Naive thymus-derived CD4-positive, alpha-beta T cell (primary cell): Measurements from ENCODE around the gene CXCR2. TPM values are rescaled to one million over a fixed set of nuclear protein-coding genes. Genes with fewer than 3 reads are reported as not detected.
"Not testable (repeated sequence)": the region's sequence is repeated elsewhere in the genome, so short reads cannot be mapped to it uniquely, and the experiment has no call there.

Experiments
- ATAC-seq: fragments of 150-1000 bp; cut with Tn5 transposase; 2 replicates; pipeline ENCODE4 v1.10.0; 2021; ENCODE audit warnings: mild to moderate bottlenecking, moderate library complexity
- CTCF ChIA-PET: fragments of 350-600 bp; sonication (Branson Sonifier 250); formaldehyde crosslinking; loops from one replicate; lab custom pipeline; 2021; ENCODE audit warnings: antibody characterized with exemption; lab: Charles Lee
- POLR2A ChIA-PET: fragments of 350-600 bp; sonication (Branson Sonifier 250); formaldehyde crosslinking; loops from one replicate; lab custom pipeline; 2021; ENCODE audit warnings: antibody characterized with exemption, inconsistent platforms; lab: Charles Lee
- DNase-seq, 9 donors: peaks; one replicate each; pipeline versions ENCODE4 v3.0.0 to v3.0.0-alpha.2; 2020 to 2022; ENCODE audit warnings: mixed read lengths in 1 of 9
- H3K27ac ChIP-seq: one replicate; pipeline ENCODE4 v1.7.0; 2013; ENCODE audit warnings: mild to moderate bottlenecking, low read depth, low read length, moderate library complexity
- H3K27me3 ChIP-seq, 2 donors: one replicate each; pipeline ENCODE4 v1.7.0; 2013; ENCODE audit warnings: low read length in 2 of 2, mild to moderate bottlenecking in 2 of 2, moderate library complexity in 2 of 2; ENCODE audit not compliant: control insufficient read depth in 2 of 2, insufficient read depth in 2 of 2
- H3K36me3 ChIP-seq, 3 experiments: 1 replicate in 2 of 3; 2 replicates in 1 of 3; pipeline ENCODE4 v1.7.0; 2013; ENCODE audit warnings: low read length in 3 of 3, mild to moderate bottlenecking in 3 of 3, moderate library complexity in 1 of 3; ENCODE audit not compliant: insufficient read depth in 3 of 3, control insufficient read depth in 2 of 3
- H3K4me1 ChIP-seq, 2 donors: one replicate each; pipeline ENCODE4 v1.7.0; 2013; ENCODE audit warnings: low read length in 2 of 2, mild to moderate bottlenecking in 2 of 2, moderate library complexity in 1 of 2; ENCODE audit not compliant: control insufficient read depth in 2 of 2, insufficient read depth in 2 of 2
- H3K4me3 ChIP-seq: 2 replicates; pipeline ENCODE4 v1.7.0; 2013; ENCODE audit warnings: mild to moderate bottlenecking, low read length
- H3K9me3 ChIP-seq, 3 experiments: 1 replicate in 2 of 3; 2 replicates in 1 of 3; pipeline ENCODE4 v1.7.0; 2013; ENCODE audit warnings: low read length in 3 of 3; ENCODE audit not compliant: control insufficient read depth in 2 of 3
- H3K27ac Mint-ChIP-seq, 9 donors: one replicate each; pipeline ENCODE4 v1.8.0; 2020 to 2022; ENCODE audit warnings: mixed read lengths in 9 of 9, mild to moderate bottlenecking in 8 of 9, moderate library complexity in 5 of 9, inconsistent platforms in 2 of 9
- H3K27me3 Mint-ChIP-seq, 5 donors: one replicate each; pipeline ENCODE4 v1.8.0; 2021 to 2022; ENCODE audit warnings: mixed read lengths in 5 of 5, mild to moderate bottlenecking in 1 of 5
- H3K36me3 Mint-ChIP-seq, 5 donors: one replicate each; pipeline ENCODE4 v1.8.0; 2020 to 2022; ENCODE audit warnings: mixed read lengths in 5 of 5, mild to moderate bottlenecking in 3 of 5, inconsistent platforms in 1 of 5
- H3K4me1 Mint-ChIP-seq, 7 donors: one replicate each; pipeline ENCODE4 v1.8.0; 2020 to 2022; ENCODE audit warnings: mixed read lengths in 7 of 7, mild to moderate bottlenecking in 3 of 7, inconsistent platforms in 1 of 7
- H3K4me3 Mint-ChIP-seq, 10 donors: one replicate each; pipeline ENCODE4 v1.8.0; 2020 to 2022; ENCODE audit warnings: mild to moderate bottlenecking in 10 of 10, mixed read lengths in 10 of 10, moderate library complexity in 6 of 10, inconsistent platforms in 2 of 10
- H3K9me3 Mint-ChIP-seq, 11 donors: one replicate each; pipeline ENCODE4 v1.8.0; 2020 to 2022; ENCODE audit warnings: mixed read lengths in 11 of 11, mild to moderate bottlenecking in 4 of 11, inconsistent platforms in 1 of 11, moderate library complexity in 1 of 11
- intact Hi-C, 2 donors: fragments of 100-400 bp; cut with micrococcal nuclease; formaldehyde crosslinking; loops; one replicate each; pipeline ENCODE4 v1.15.1; 2023
- polyA plus RNA-seq, 2 donors: library from polyadenylated mRNA; unstranded; fragments of 300-500 nt; fragmentation: Illumina TruSeq; gene quantifications; one replicate each; pipeline ENCODE4 v1.2.3, GENCODE V29; 2021
- total RNA-seq, 6 experiments: library from RNA in 5 of 6; stranded (reverse) in 5 of 6; gene quantifications; 1 replicate in 5 of 6; 2 replicates in 1 of 6; pipeline ENCODE4 v1.2.3 and lab custom pipeline; 2021 to 2026

CXCR2 gene
- total and polyA plus RNA-seq, 7 experiments from 2014 or later, result 0.13 to 3.0 (median 0.73) TPM; not detected in 4

- no peaks in the 10 kb centered on the region for H3K9me3 Mint-ChIP-seq
- peaks cover 19 to 26% of the 10 kb centered on the region in 2 donors for H3K4me1 ChIP-seq
- H3K4me3 ChIP-seq, result no peak overlapping the region
- H3K36me3 Mint-ChIP-seq, result no peaks in the 10 kb centered on the region
- no peaks in the 10 kb centered on the region for H3K9me3 ChIP-seq
- intact Hi-C loops, result loop anchor here (1.0 to 5.0 kb wide), 3 partner anchors 87 to 100 kb away; partner anchors contain the start of genes AAMP (in 1 of the 2) and PNKD (in 1 of the 2)
- no peak overlapping the region for H3K4me3 Mint-ChIP-seq
- CTCF ChIA-PET, result interaction anchor here (0.9 to 2.5 kb wide), 2 partner anchors 16 kb away, joined by 3 to 5 read pairs; no protein-coding TSS in a partner anchor
- H3K27me3 ChIP-seq, result no peaks in the 10 kb centered on the region
- DNase-seq (no peak), ATAC-seq (no peak)
- peaks cover 28 to 41% (median 38%) of the 10 kb centered on the region in 7 donors for H3K4me1 Mint-ChIP-seq
- POLR2A ChIA-PET, result no interaction called here
- H3K36me3 ChIP-seq, result no peaks in the 10 kb centered on the region
- peaks cover 0 to 41% (median 6%) of the 10 kb centered on the region in 5 donors for H3K27me3 Mint-ChIP-seq
- H3K27ac ChIP-seq, result no peak overlapping the region
- no peak overlapping the region for H3K27ac Mint-ChIP-seq
These were observed 44.1 kb downstream of the CXCR2 start for GRCh38 chr2:218169757-218170546.

GRCh38 chr2:218171744-218172143 is 45.9 kb downstream of the CXCR2 start:
- CTCF ChIA-PET, intact Hi-C loops: not testable (repeated sequence)
- peaks cover 17 to 29% (median 28%) of the 10 kb centered on the region in 7 donors for H3K4me1 Mint-ChIP-seq

GRCh38 chr2:218172845-218173244 is 47.0 kb downstream of the CXCR2 start:
- CTCF ChIA-PET, result no interaction called here
- Mint-ChIP-seq H3K4me1 (peaks cover 8 to 20% (median 17%) of the 10 kb centered on the region in 7 donors), H3K36me3 (no peaks in the 10 kb centered on the region), H3K4me3 (no peak overlapping the region), H3K9me3 (no peaks in the 10 kb centered on the region), H3K27ac (no peak overlapping the region), H3K27me3 (peaks cover 0 to 27% (median 6%) of the 10 kb centered on the region in 5 donors)
- peaks cover 2 to 12% of the 10 kb centered on the region in 2 donors for H3K4me1 ChIP-seq
- ATAC-seq (no peak), DNase-seq (no peak)
- H3K27ac ChIP-seq, result no peak overlapping the region
- POLR2A ChIA-PET, result no interaction called here
- intact Hi-C loops, result no loop called here
- no peak overlapping the region for H3K4me3 ChIP-seq
- H3K9me3 ChIP-seq, result no peaks in the 10 kb centered on the region
- no peaks in the 10 kb centered on the region for H3K36me3 ChIP-seq
- H3K27me3 ChIP-seq, result no peaks in the 10 kb centered on the region

More at GRCh38 chr2:218171744-218172143, 45.9 kb downstream of the CXCR2 start:
- not testable (repeated sequence) for H3K36me3 Mint-ChIP-seq, H3K9me3 ChIP-seq, H3K27ac ChIP-seq, H3K36me3 ChIP-seq, ATAC-seq, H3K4me3 Mint-ChIP-seq, H3K27ac Mint-ChIP-seq, DNase-seq, H3K9me3 Mint-ChIP-seq, H3K4me3 ChIP-seq, H3K27me3 ChIP-seq
- peaks cover 13 to 22% of the 10 kb centered on the region in 2 donors for H3K4me1 ChIP-seq
- H3K27me3 Mint-ChIP-seq, result peaks cover 0 to 29% (median 6%) of the 10 kb centered on the region in 5 donors
- POLR2A ChIA-PET, result interaction anchor here (0.6 kb wide), 1 partner anchor 18 kb away, joined by 3 read pairs; no protein-coding TSS in a partner anchor

DNA sequence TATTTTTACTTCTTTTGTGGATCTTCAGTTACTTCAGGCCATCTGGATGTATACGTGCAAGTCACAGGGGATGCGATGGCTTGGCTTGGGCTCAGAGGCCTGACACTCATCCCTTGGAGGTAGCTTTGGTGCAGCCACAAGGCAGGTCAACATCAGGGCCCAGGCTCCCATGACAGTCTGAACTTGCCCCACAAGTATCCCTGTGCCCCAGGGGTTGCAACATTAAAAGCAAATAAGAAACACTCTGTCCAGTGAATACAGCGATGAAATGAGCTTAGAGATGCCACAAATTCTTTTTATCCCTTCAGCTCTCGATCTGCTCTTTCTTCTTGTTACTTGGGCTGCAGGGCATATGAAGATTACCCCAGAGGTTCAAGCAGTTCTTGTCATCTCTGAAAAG is 54.0 kb downstream of the CXCR2 start:
- ChIA-PET CTCF (no interaction called here), POLR2A (no interaction called here)
- H3K4me3 ChIP-seq, result no peak overlapping the region
- no peaks in the 10 kb centered on the region for H3K4me1 ChIP-seq
- Mint-ChIP-seq H3K27ac (no peak overlapping the region), H3K36me3 (no peaks in the 10 kb centered on the region), H3K27me3 (peaks cover 0 to 33% (median 0%) of the 10 kb centered on the region in 5 donors), H3K4me3 (no peak overlapping the region), H3K9me3 (peaks cover 0 to 3% (median 0%) of the 10 kb centered on the region in 11 donors), H3K4me1 (no peaks in the 10 kb centered on the region)
- DNase-seq, result no peak
- intact Hi-C loops, result no loop called here
- H3K36me3 ChIP-seq, result no peaks in the 10 kb centered on the region
- H3K9me3 ChIP-seq, result no peaks in the 10 kb centered on the region
- no peak overlapping the region for H3K27ac ChIP-seq
- no peaks in the 10 kb centered on the region for H3K27me3 ChIP-seq
- ATAC-seq, result no peak

- Mint-ChIP-seq H3K4me1 (peaks cover 0 to 3% (median 0%) of the 10 kb centered on the region in 7 donors), H3K27me3 (peaks cover 0 to 38% (median 0%) of the 10 kb centered on the region in 5 donors), H3K27ac (no peak overlapping the region), H3K9me3 (peaks cover 0 to 3% (median 0%) of the 10 kb centered on the region in 11 donors), H3K4me3 (no peak overlapping the region), H3K36me3 (no peaks in the 10 kb centered on the region)
- Histone ChIP-seq H3K36me3 (no peaks in the 10 kb centered on the region), H3K9me3 (no peaks in the 10 kb centered on the region), H3K4me3 (no peak overlapping the region), H3K27ac (no peak overlapping the region), H3K27me3 (no peaks in the 10 kb centered on the region), H3K4me1 (no peaks in the 10 kb centered on the region)
- CTCF ChIA-PET, result no interaction called here
- ATAC-seq (no peak), DNase-seq (no peak)
- POLR2A ChIA-PET, result no interaction called here
- intact Hi-C loops, result no loop called here
These were observed 54.8 kb downstream of the CXCR2 start for GRCh38 chr2:218180467-218181114.

DNA sequence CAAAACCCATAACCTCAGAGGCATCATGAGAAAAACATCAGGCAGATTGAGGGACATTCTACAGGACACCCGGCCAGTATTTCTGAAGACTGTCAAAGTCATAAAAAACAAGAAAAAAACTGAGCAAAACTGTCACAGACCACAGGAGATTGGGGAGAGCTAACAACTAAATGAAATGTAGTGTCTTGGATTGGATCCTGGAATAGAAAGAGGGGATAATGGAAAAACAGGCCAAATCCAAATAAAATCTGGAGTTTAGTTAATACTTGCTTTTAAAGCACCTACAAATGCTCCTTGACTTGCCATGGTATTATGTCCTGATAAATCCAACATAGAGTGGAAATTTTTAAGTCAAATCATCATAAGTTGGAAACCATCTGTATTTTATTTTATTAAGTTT is 58.5 kb downstream of the CXCR2 start:
- Mint-ChIP-seq H3K27ac (no peak overlapping the region), H3K9me3 (no peaks in the 10 kb centered on the region), H3K27me3 (peaks cover 0 to 33% (median 0%) of the 10 kb centered on the region in 5 donors), H3K4me3 (no peak overlapping the region), H3K4me1 (peaks cover 0 to 14% (median 8%) of the 10 kb centered on the region in 7 donors), H3K36me3 (no peaks in the 10 kb centered on the region)
- no peak for ATAC-seq
- Histone ChIP-seq H3K4me1 (no peaks in the 10 kb centered on the region), H3K9me3 (no peaks in the 10 kb centered on the region), H3K36me3 (no peaks in the 10 kb centered on the region), H3K27me3 (no peaks in the 10 kb centered on the region), H3K27ac (no peak overlapping the region), H3K4me3 (no peak overlapping the region)
- POLR2A ChIA-PET, result interaction anchor here (0.7 kb wide), 1 partner anchor 38 kb away, joined by 4 read pairs; no protein-coding TSS in a partner anchor
- intact Hi-C loops, result no loop called here
- CTCF ChIA-PET, result interaction anchor here (2.1 kb wide), 1 partner anchor 68 kb away, joined by 5 read pairs; no protein-coding TSS in a partner anchor
- no peak for DNase-seq
